Progenitor cell of endocrine pancreas (in vitro differentiated cells): ENCODE results near the gene PRDX1. TPM values are rescaled to one million over a fixed set of nuclear protein-coding genes. Genes with fewer than 3 reads are reported as not detected.
"Not testable (repeated sequence)": the region's sequence is repeated elsewhere in the genome, so short reads cannot be mapped to it uniquely, and the experiment has no call there.

Experiments
- DNase-seq: peaks from one replicate; pipeline ENCODE4 v3.0.0; 2021; ENCODE audit warnings: low spot score; ENCODE audit not compliant: unreplicated experiment
- H3K27ac Mint-ChIP-seq: 2 replicates; pipeline ENCODE4 v1.8.0; 2021; ENCODE audit warnings: mild to moderate bottlenecking, moderate library complexity, mixed read lengths
- H3K27me3 Mint-ChIP-seq: 2 replicates; pipeline ENCODE4 v1.8.0; 2021; ENCODE audit warnings: mixed read lengths
- H3K36me3 Mint-ChIP-seq: 2 replicates; pipeline ENCODE4 v1.8.0; 2022; ENCODE audit warnings: mixed read lengths; ENCODE audit not compliant: insufficient read depth
- H3K4me1 Mint-ChIP-seq: 2 replicates; pipeline ENCODE4 v1.8.0; 2021; ENCODE audit warnings: low read depth, mixed read lengths
- H3K4me3 Mint-ChIP-seq: 2 replicates; pipeline ENCODE4 v1.8.0; 2021; ENCODE audit warnings: low read depth, mild to moderate bottlenecking, moderate library complexity, mixed read lengths
- H3K9me3 Mint-ChIP-seq: 2 replicates; pipeline ENCODE4 v1.8.0; 2021; ENCODE audit warnings: low read depth, mixed read lengths
- CTCF ChIP-seq: fragments of 200-600 bp; sonication (generic); IDR thresholded peaks from one replicate; pipeline ENCODE4 v1.5.0; 2021; ENCODE audit warnings: antibody characterized with exemption, mild to moderate bottlenecking; ENCODE audit not compliant: unreplicated experiment
- total RNA-seq: library from RNA; stranded (reverse); gene quantifications from 2 replicates; pipeline ENCODE4 v1.2.1, GENCODE V29; 2021

The PRDX1 gene
- total RNA-seq, 1 donor from 2014 or later = 308 TPM

- no peak for TF ChIP-seq CTCF
- Mint-ChIP-seq H3K27ac (peak overlapping the region; percentile 97), H3K36me3 (no peaks in the 10 kb centered on the region), H3K4me3 (peak overlapping the region; percentile 92), H3K9me3 (no peaks in the 10 kb centered on the region), H3K4me1 (peaks cover 21% of the 10 kb centered on the region), H3K27me3 (no peaks in the 10 kb centered on the region)
- DNase-seq = no peak
Observed at GRCh38 chr1:45522324-45523104, 830 bp upstream of the PRDX1 start.

GRCh38 chr1:45519774-45520173 is 1.9 kb downstream of the PRDX1 start:
- not testable (repeated sequence) for H3K27ac Mint-ChIP-seq, DNase-seq, H3K9me3 Mint-ChIP-seq, H3K27me3 Mint-ChIP-seq
- H3K4me3 Mint-ChIP-seq = peak overlapping the region; percentile 92
- peaks cover 20% of the 10 kb centered on the region for H3K36me3 Mint-ChIP-seq
- H3K4me1 Mint-ChIP-seq = peaks cover 21% of the 10 kb centered on the region

- peaks cover 29% of the 10 kb centered on the region for H3K4me1 Mint-ChIP-seq
- TF ChIP-seq CTCF = no peak
- no peaks in the 10 kb centered on the region for H3K27me3 Mint-ChIP-seq
- peak overlapping the region; percentile 39 for H3K27ac Mint-ChIP-seq
- DNase-seq = no peak
- H3K4me3 Mint-ChIP-seq = peak overlapping the region; percentile 25
- no peaks in the 10 kb centered on the region for H3K9me3 Mint-ChIP-seq
- H3K36me3 Mint-ChIP-seq = peaks cover 24% of the 10 kb centered on the region
Observed at GRCh38 chr1:45518910-45519309, 2.8 kb downstream of the PRDX1 start.

GRCh38 chr1:45518366-45518765 is 3.3 kb downstream of the PRDX1 start:
- H3K4me3 Mint-ChIP-seq, H3K27me3 Mint-ChIP-seq, H3K9me3 Mint-ChIP-seq, DNase-seq: not testable (repeated sequence)
- peaks cover 26% of the 10 kb centered on the region for H3K36me3 Mint-ChIP-seq
- peaks cover 34% of the 10 kb centered on the region for H3K4me1 Mint-ChIP-seq
- peak overlapping the region; percentile 39 for H3K27ac Mint-ChIP-seq

- no peak for DNase-seq
- Mint-ChIP-seq H3K4me1 (peaks cover 36% of the 10 kb centered on the region), H3K36me3 (peaks cover 30% of the 10 kb centered on the region), H3K9me3 (no peaks in the 10 kb centered on the region), H3K27ac (peak overlapping the region; percentile 41), H3K4me3 (no peak overlapping the region), H3K27me3 (no peaks in the 10 kb centered on the region)
- no peak for TF ChIP-seq CTCF
Observed at GRCh38 chr1:45516465-45516864, 5.2 kb downstream of the PRDX1 start.

GRCh38 chr1:45516036-45516435 is 5.6 kb downstream of the PRDX1 start:
- peaks cover 33% of the 10 kb centered on the region for H3K36me3 Mint-ChIP-seq
- no peak overlapping the region for H3K4me3 Mint-ChIP-seq
- H3K4me1 Mint-ChIP-seq = peaks cover 36% of the 10 kb centered on the region
- H3K9me3 Mint-ChIP-seq = no peaks in the 10 kb centered on the region
- DNase-seq = no peak
- peak overlapping the region; percentile 60 for H3K27ac Mint-ChIP-seq
- no peak for TF ChIP-seq CTCF
- H3K27me3 Mint-ChIP-seq = no peaks in the 10 kb centered on the region

GRCh38 chr1:45513532-45514260 is 8.0 kb downstream of the PRDX1 start:
- peaks cover 41% of the 10 kb centered on the region for H3K36me3 Mint-ChIP-seq
- peak overlapping the region; percentile 92 for H3K27ac Mint-ChIP-seq
- not testable (repeated sequence) for H3K27me3 Mint-ChIP-seq, DNase-seq, H3K4me3 Mint-ChIP-seq, H3K9me3 Mint-ChIP-seq
- H3K4me1 Mint-ChIP-seq = peaks cover 29% of the 10 kb centered on the region
